ENCODE measurements around the gene GOLM1.

GRCh38 chr9:86098824-86099700 lies at the start of gene GOLM1:
- TF ChIP-seq EP300 (IDR thresholded peaks at IDR 0.05) (no peak), CTCF (IDR thresholded peaks at IDR 0.05) (no peak), POLR2AphosphoS5 (IDR thresholded peaks at IDR 0.05) (no peak)

Measured in sigmoid colon (tissue), 4 donors.